Stomach (tissue), 9 donors: ENCODE results near the gene PCP2. TPM values are rescaled to one million over a fixed set of nuclear protein-coding genes. Genes with fewer than 3 reads are reported as not detected.

Experiments
- DNase-seq, 2 donors: peaks; one replicate each; pipeline versions ENCODE4 v3.0.0 to v3.0.0-alpha.2; 2013 to 2019
- H3K27ac ChIP-seq, 5 donors: fragments of 200-600 bp in 4 of 5; sonication (generic) in 4 of 5; one replicate each; pipeline ENCODE4 v1.5.1; 2013 to 2019; ENCODE audit warnings: mild to moderate bottlenecking in 1 of 5, moderate library complexity in 1 of 5
- H3K27me3 ChIP-seq, 3 donors: fragments of 200-600 bp; sonication (generic); one replicate each; pipeline ENCODE4 v1.5.1; 2017 to 2019; ENCODE audit warnings: mixed run types in 1 of 3
- H3K36me3 ChIP-seq, 4 donors: fragments of 200-600 bp; sonication (generic); 1 replicate in 3 of 4; 2 replicates in 1 of 4; pipeline ENCODE4 v1.5.1; 2016 to 2019
- H3K4me1 ChIP-seq, 4 donors: fragments of 200-600 bp; sonication (generic); one replicate each; pipeline ENCODE4 v1.5.1; 2016 to 2019
- H3K4me3 ChIP-seq, 4 donors: fragments of 200-600 bp; sonication (generic) in 3 of 4; one replicate each; pipeline ENCODE4 v1.5.1; 2016 to 2019; ENCODE audit warnings: mild to moderate bottlenecking in 1 of 4
- H3K9me3 ChIP-seq, 4 donors: fragments of 200-600 bp; sonication (generic); one replicate each; pipeline ENCODE4 v1.5.1; 2016 to 2019
- EP300 ChIP-seq: sonication (generic); formaldehyde crosslinking; IDR thresholded peaks from one replicate; pipeline ENCODE4 v1.6.1; 2017; ENCODE audit warnings: antibody characterized with exemption
- POLR2A ChIP-seq, 4 donors: fragments of 450-650 bp; IDR thresholded peaks; one replicate each; pipeline ENCODE4 v1.6.1; 2016; ENCODE audit warnings: antibody characterized with exemption in 4 of 4, control low read depth in 2 of 4, mild to moderate bottlenecking in 1 of 4, moderate library complexity in 1 of 4
- POLR2AphosphoS5 ChIP-seq, 3 donors: sonication (generic); formaldehyde crosslinking; IDR thresholded peaks; one replicate each; pipeline ENCODE4 v1.6.1; 2016; ENCODE audit warnings: antibody characterized with exemption in 3 of 3
- WGBS, 5 donors: extraction: QIAGEN DNeasy Blood & Tissue Kit in 3 of 5; methylation state at CpG; one replicate each; pipeline versions ENCODE4 v1.1.5 to v1.1.7; 2013 to 2018; 5-methylcytosine and 5-hydroxymethylcytosine counted together
- intact Hi-C: fragments of 100-400 bp; cut with DNase I; formaldehyde crosslinking; loops from one replicate; pipeline ENCODE4 v1.15.1; 2023; ENCODE audit warnings: low total_unique reads
- polyA plus RNA-seq, 3 donors: library from polyadenylated mRNA; stranded (reverse); fragments of 200-250 nt; gene quantifications; one replicate each; pipeline ENCODE4 v1.2.3, GENCODE V29; 2013
- total RNA-seq, 5 donors: library from RNA; depleted of rRNA; stranded (reverse); fragments of >200 nt; gene quantifications; one replicate each; pipeline versions ENCODE4 v1.1.0 to v1.2.3, GENCODE V29; 2014 to 2016
- TF ChIP-seq, protein P1 (sequence below), 7 experiments: fragments of 450-650 bp in 4 of 7; fragments of 200-600 bp in 3 of 7; sonication (generic) in 3 of 7; IDR thresholded peaks; one replicate each; pipeline ENCODE4 v1.5.1; 2016 to 2019; ENCODE audit warnings: antibody characterized with exemption in 7 of 7, control low read depth in 2 of 7, mild to moderate bottlenecking in 1 of 7
- donor health status: healthy with polysubstance abuse.
- donor health status: Bipolar disorder and iron deficiency.
- donor health status: healthy.

Gene PCP2
- total and polyA plus RNA-seq, 8 donors = 2.7 to 9.3 (median 4.0) TPM; not detected in 4

DNA sequence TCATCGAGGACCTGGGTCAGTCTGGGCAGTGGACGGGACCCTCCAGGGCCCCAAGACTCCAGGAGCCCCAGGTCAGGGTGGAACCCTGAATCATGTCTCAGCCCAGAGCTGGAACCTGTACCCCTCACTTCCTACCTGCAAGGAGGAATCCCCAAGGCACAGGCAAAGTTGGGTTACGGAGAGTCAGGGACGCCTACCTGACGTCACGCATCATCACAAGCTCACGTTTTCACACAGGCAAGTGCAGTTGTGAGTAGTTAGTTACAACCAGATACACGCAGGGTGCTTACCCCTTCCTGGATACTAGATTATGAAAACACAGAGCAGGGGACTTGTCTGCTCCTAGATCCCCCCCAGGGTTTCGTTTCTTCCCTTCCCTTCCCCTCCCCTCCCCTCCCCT is 37.3 kb upstream of the PCP2 start:
- H3K27ac ChIP-seq = no peak overlapping the region
- 20 to 42% (median 33%) methylated on average over 7 to 9 of the region's 9 CpGs for WGBS, 5 donors
- intact Hi-C loops = no loop called here
- H3K27me3 ChIP-seq = peaks cover 0 to 60% (median 30%) of the 10 kb centered on the region in 3 donors
- peaks cover 0 to 7% (median 0%) of the 10 kb centered on the region in 4 donors for H3K9me3 ChIP-seq
- TF ChIP-seq POLR2AphosphoS5 (IDR thresholded peaks at IDR 0.05) = no peak
- H3K4me3 ChIP-seq = no peak overlapping the region
- no peaks in the 10 kb centered on the region for H3K36me3 ChIP-seq
- no peak for DNase-seq
- H3K4me1 ChIP-seq = peaks cover 0 to 13% (median 4%) of the 10 kb centered on the region in 4 donors

DNA sequence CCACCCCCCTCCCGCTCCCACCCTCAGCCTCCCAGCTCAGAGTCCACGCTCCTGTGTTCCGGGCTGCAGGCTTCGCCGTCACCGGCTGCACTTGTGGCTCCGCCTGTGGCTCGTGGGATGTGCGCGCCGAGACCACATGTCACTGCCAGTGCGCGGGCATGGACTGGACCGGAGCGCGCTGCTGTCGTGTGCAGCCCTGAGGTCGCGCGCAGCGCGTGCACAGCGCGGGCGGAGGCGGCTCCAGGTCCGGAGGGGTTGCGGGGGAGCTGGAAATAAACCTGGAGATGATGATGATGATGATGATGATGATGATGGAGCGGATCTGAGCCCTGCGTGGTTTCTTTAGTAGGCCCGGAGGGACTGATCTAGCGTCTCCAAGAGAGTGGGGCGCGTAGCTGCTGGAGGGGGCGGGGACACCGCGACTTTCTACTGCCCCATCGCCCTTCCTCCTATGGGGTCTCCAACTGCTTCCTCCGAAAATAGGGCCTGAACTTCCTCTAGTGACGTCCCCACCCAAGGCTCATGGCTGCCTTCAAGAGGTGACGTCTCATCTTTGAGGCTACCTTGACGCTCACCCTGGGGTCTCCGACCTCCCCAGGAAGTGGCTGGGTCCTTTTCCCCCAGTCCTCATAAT is 36.7 kb upstream of the PCP2 start:
- TF ChIP-seq POLR2AphosphoS5 (IDR thresholded peaks at IDR 0.05) (no peak), EP300 (no peak), POLR2A (IDR thresholded peaks at IDR 0.05) (no peak)
- TF ChIP-seq, protein P1, sequence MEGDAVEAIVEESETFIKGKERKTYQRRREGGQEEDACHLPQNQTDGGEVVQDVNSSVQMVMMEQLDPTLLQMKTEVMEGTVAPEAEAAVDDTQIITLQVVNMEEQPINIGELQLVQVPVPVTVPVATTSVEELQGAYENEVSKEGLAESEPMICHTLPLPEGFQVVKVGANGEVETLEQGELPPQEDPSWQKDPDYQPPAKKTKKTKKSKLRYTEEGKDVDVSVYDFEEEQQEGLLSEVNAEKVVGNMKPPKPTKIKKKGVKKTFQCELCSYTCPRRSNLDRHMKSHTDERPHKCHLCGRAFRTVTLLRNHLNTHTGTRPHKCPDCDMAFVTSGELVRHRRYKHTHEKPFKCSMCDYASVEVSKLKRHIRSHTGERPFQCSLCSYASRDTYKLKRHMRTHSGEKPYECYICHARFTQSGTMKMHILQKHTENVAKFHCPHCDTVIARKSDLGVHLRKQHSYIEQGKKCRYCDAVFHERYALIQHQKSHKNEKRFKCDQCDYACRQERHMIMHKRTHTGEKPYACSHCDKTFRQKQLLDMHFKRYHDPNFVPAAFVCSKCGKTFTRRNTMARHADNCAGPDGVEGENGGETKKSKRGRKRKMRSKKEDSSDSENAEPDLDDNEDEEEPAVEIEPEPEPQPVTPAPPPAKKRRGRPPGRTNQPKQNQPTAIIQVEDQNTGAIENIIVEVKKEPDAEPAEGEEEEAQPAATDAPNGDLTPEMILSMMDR (IDR thresholded peaks at IDR 0.05) = no peak
- H3K9me3 ChIP-seq = peaks cover 0 to 7% (median 0%) of the 10 kb centered on the region in 4 donors
- DNase-seq = peak in 1 of 2 donors; percentile 75
- H3K27me3 ChIP-seq = peaks cover 0 to 55% (median 30%) of the 10 kb centered on the region in 3 donors
- 2 to 7% (median 2%) methylated on average over 29 to 43 of the region's 43 CpGs for WGBS, 5 donors
- intact Hi-C loops = no loop called here
- H3K4me1 ChIP-seq = peaks cover 0 to 13% (median 4%) of the 10 kb centered on the region in 4 donors
- peak overlapping the region in 2 of 4 donors; percentile 12 to 13 for H3K4me3 ChIP-seq
- H3K27ac ChIP-seq = no peak overlapping the region
- H3K36me3 ChIP-seq = no peaks in the 10 kb centered on the region

DNA sequence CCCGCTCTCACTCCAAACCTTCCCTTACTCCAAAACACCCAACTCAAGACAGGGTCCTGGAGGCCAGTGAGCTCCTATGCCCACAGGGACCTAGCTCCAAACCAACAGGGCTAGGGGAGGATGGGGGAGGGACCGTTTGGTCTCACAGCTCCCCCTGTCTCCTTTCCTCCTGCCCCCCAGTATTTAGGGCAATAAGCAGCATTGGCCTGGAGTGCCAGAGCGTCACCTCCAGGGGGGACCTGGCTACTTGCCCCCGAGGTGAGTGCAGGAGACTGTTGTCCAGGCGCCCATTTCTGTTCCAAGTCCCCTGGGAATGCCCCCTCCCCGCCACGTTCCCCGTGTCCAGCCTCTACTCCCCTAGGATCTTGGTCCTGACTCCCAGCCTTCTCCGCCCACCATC is 36.1 kb upstream of the PCP2 start:
- TF ChIP-seq EP300 (no peak), POLR2A (IDR thresholded peaks at IDR 0.05) (no peak), POLR2AphosphoS5 (IDR thresholded peaks at IDR 0.05) (no peak)
- TF ChIP-seq, protein P1 (IDR thresholded peaks at IDR 0.05) = no peak
- no peak for DNase-seq
- intact Hi-C loops = no loop called here
- 28 to 37% (median 31%) methylated on average over 9 of the region's 9 CpGs for WGBS, 5 donors
- H3K9me3 ChIP-seq = peaks cover 0 to 7% (median 0%) of the 10 kb centered on the region in 4 donors
- peaks cover 0 to 53% (median 30%) of the 10 kb centered on the region in 3 donors for H3K27me3 ChIP-seq
- H3K4me3 ChIP-seq = peak overlapping the region in 2 of 4 donors; percentile 12 to 13
- no peak overlapping the region for H3K27ac ChIP-seq
- peaks cover 0 to 13% (median 4%) of the 10 kb centered on the region in 4 donors for H3K4me1 ChIP-seq
- no peaks in the 10 kb centered on the region for H3K36me3 ChIP-seq

DNA sequence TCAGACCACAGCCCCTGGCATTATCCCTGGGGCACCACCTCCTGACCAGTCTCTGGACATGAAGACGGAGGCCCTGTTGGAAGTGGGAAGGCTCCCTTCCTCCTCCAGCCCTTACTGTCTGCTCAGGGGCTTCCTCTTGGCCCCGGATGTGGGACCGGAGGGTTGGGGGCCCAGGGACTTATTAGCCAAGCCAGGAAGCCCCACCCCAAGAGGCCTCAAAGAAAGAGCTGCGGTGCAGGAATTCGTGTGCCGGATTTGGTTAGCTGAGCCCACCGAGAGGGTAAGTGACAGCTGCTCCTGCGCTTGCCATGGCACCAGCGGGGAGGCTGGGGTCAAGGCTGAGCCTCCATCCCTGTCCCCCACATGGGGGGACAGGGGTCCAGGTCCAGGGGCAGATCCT is 35.3 kb upstream of the PCP2 start, which contains the start of gene RETN:
Gene RETN (plus strand): TSS at position 208 of the 400 bp plus-strand sequence. CDS start 278 bp downstream, outside the sequence.
- peaks cover 0 to 13% (median 4%) of the 10 kb centered on the region in 4 donors for H3K4me1 ChIP-seq
- TF ChIP-seq, protein P1 (IDR thresholded peaks at IDR 0.05) = no peak
- TF ChIP-seq POLR2AphosphoS5 (IDR thresholded peaks at IDR 0.05) (no peak), EP300 (no peak), POLR2A (IDR thresholded peaks at IDR 0.05) (no peak)
- peak within 1 kb of the TSS in 2 of 4 donors; percentile 12 to 13 for H3K4me3 ChIP-seq
- DNase-seq = no peak
- peaks cover 0 to 61% (median 30%) of the 10 kb centered on the region in 3 donors for H3K27me3 ChIP-seq
- peaks cover 0 to 4% (median 0%) of the 10 kb centered on the region in 4 donors for H3K9me3 ChIP-seq
- 62 to 86% (median 75%) methylated on average over 6 to 9 of the region's 9 CpGs for WGBS, 5 donors
- intact Hi-C loops = no loop called here
- no peak within 1 kb of the TSS for H3K27ac ChIP-seq
- H3K36me3 ChIP-seq = no peaks in the 10 kb centered on the region

DNA sequence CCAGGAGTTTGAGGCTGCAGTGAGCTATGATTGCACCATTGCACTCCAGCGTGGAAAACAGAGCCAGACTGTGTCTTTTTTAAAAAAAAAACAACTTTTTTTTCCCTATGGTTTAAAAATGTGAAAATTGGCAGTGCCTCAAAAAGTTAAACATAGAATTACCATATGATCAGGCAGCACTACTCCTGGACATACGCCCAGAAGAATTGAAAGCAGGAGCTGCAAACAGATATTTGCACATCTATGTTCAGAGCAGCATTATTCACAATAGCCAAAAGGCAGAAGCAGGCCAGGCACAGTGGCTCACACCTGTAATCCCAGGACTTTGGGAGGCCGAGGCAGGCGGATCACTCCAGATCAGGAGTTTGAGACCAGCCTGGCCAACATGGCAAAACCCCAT is 31.6 kb upstream of the PCP2 start:
- H3K4me3 ChIP-seq = no peak overlapping the region
- H3K27ac ChIP-seq = no peak overlapping the region
- DNase-seq = peak in 1 of 2 donors; percentile 74
- intact Hi-C loops = no loop called here
- WGBS, 5 donors = 20 to 33% (median 22%) methylated on average over 4 of the region's 4 CpGs
- peaks cover 0 to 6% (median under 1%) of the 10 kb centered on the region in 4 donors for H3K4me1 ChIP-seq
- TF ChIP-seq EP300 (no peak), POLR2AphosphoS5 (IDR thresholded peaks at IDR 0.05) (no peak)
- no peaks in the 10 kb centered on the region for H3K36me3 ChIP-seq
- H3K27me3 ChIP-seq = peaks cover 0 to 52% (median 16%) of the 10 kb centered on the region in 3 donors
- H3K9me3 ChIP-seq = no peaks in the 10 kb centered on the region
